AML-193 (cell line): ENCODE results near the gene PAPOLB.

Source experiments
- DNase-seq, 2 experiments: peaks; one replicate each; lab custom pipeline; 2025; lab: John Stamatoyannopoulos, UW

The PAPOLB gene

GRCh38 chr7:4824120-4824775 is 37.6 kb downstream of the PAPOLB start:
- DNase-seq: no peak

- no peak for DNase-seq
Observed at GRCh38 chr7:4823441-4824119, 38.2 kb downstream of the PAPOLB start.

GRCh38 chr7:4822677-4823076 is 39.2 kb downstream of the PAPOLB start:
- DNase-seq: no peak

GRCh38 chr7:4820967-4821471 is 40.8 kb downstream of the PAPOLB start:
- DNase-seq: no peak

GRCh38 chr7:4820405-4820966 is 41.3 kb downstream of the PAPOLB start:
- DNase-seq: no peak

- no peak for DNase-seq
Observed at GRCh38 chr7:4819560-4820404, 42.0 kb downstream of the PAPOLB start.

- DNase-seq: no peak
Observed at GRCh38 chr7:4818000-4818794, 43.6 kb downstream of the PAPOLB start.

GRCh38 chr7:4817178-4817901 is 44.5 kb downstream of the PAPOLB start:
- no peak for DNase-seq

GRCh38 chr7:4816419-4817080 is 45.3 kb downstream of the PAPOLB start:
- no peak for DNase-seq

GRCh38 chr7:4815609-4816418 is 46.0 kb downstream of the PAPOLB start:
- DNase-seq: no peak

GRCh38 chr7:4815121-4815520 is 46.7 kb downstream of the PAPOLB start:
- no peak for DNase-seq

- DNase-seq: no peak
Observed at GRCh38 chr7:4814433-4814832, 47.4 kb downstream of the PAPOLB start.

GRCh38 chr7:4809666-4810065 is 52.2 kb downstream of the PAPOLB start:
- no peak for DNase-seq

- DNase-seq: no peak
Observed at GRCh38 chr7:4809091-4809591, 52.7 kb downstream of the PAPOLB start.

GRCh38 chr7:4808565-4808964 is 53.3 kb downstream of the PAPOLB start:
- no peak for DNase-seq

GRCh38 chr7:4808026-4808425 is 53.8 kb downstream of the PAPOLB start:
- no peak for DNase-seq
